ENCODE measurements around the gene LRRC40.

The LRRC40 gene

DNA sequence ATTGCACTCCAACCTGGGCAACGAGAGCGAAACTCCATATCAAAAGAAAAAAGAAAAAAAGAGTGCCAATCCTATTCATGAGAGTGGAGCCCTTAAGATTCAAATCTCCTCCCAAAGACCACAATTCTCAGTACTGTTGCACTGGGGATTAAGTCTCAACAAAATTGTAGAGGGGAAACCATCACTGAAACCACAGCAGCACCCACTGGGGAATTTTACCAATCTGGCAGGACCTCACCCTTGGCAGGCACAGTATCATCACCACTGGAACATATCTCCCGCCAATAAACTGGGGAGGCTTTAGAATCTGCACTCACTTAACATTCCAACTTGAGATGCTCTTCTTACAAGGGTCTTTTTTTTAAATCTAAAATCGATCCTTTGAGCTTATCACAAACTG, 41.0 kb downstream of the LRRC40 start:
- H3K4me3 ChIP-seq (ENCODE audit: low read depth, low read length): no peak overlapping the region
- DNase-seq (ENCODE audit: low read depth): no peak
- TF ChIP-seq MYC (IDR thresholded peaks at IDR 0.05; ENCODE audit: low read depth, low read length) (no peak), MAX (IDR thresholded peaks at IDR 0.05; ENCODE audit: low read depth, low read length) (no peak), POLR2A (IDR thresholded peaks at IDR 0.05; ENCODE audit: extremely low read depth, insufficient read length) (no peak)
- TF ChIP-seq, protein P1, sequence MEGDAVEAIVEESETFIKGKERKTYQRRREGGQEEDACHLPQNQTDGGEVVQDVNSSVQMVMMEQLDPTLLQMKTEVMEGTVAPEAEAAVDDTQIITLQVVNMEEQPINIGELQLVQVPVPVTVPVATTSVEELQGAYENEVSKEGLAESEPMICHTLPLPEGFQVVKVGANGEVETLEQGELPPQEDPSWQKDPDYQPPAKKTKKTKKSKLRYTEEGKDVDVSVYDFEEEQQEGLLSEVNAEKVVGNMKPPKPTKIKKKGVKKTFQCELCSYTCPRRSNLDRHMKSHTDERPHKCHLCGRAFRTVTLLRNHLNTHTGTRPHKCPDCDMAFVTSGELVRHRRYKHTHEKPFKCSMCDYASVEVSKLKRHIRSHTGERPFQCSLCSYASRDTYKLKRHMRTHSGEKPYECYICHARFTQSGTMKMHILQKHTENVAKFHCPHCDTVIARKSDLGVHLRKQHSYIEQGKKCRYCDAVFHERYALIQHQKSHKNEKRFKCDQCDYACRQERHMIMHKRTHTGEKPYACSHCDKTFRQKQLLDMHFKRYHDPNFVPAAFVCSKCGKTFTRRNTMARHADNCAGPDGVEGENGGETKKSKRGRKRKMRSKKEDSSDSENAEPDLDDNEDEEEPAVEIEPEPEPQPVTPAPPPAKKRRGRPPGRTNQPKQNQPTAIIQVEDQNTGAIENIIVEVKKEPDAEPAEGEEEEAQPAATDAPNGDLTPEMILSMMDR (IDR thresholded peaks at IDR 0.05; ENCODE audit: low read depth, low read length): no peak

- no peak for DNase-seq (ENCODE audit: low read depth)
- no peak overlapping the region for H3K4me3 ChIP-seq (ENCODE audit: low read depth, low read length)
- TF ChIP-seq MAX (IDR thresholded peaks at IDR 0.05; ENCODE audit: low read depth, low read length): no peak
- no peak for TF ChIP-seq MYC (IDR thresholded peaks at IDR 0.05; ENCODE audit: low read depth, low read length)
- TF ChIP-seq POLR2A (IDR thresholded peaks at IDR 0.05; ENCODE audit: extremely low read depth, insufficient read length): no peak
- TF ChIP-seq, protein P1 (IDR thresholded peaks at IDR 0.05; ENCODE audit: low read depth, low read length): no peak
Observed at GRCh38 chr1:70156529-70157120, 48.8 kb downstream of the LRRC40 start.

- no peak overlapping the region for H3K4me3 ChIP-seq (ENCODE audit: low read depth, low read length)
- TF ChIP-seq, protein P1 (IDR thresholded peaks at IDR 0.05; ENCODE audit: low read depth, low read length): no peak
- TF ChIP-seq MYC (IDR thresholded peaks at IDR 0.05; ENCODE audit: low read depth, low read length) (no peak), POLR2A (IDR thresholded peaks at IDR 0.05; ENCODE audit: extremely low read depth, insufficient read length) (no peak), MAX (IDR thresholded peaks at IDR 0.05; ENCODE audit: low read depth, low read length) (no peak)
- no peak for DNase-seq (ENCODE audit: low read depth)
Observed at GRCh38 chr1:70153739-70154138, 51.6 kb downstream of the LRRC40 start.

DNA sequence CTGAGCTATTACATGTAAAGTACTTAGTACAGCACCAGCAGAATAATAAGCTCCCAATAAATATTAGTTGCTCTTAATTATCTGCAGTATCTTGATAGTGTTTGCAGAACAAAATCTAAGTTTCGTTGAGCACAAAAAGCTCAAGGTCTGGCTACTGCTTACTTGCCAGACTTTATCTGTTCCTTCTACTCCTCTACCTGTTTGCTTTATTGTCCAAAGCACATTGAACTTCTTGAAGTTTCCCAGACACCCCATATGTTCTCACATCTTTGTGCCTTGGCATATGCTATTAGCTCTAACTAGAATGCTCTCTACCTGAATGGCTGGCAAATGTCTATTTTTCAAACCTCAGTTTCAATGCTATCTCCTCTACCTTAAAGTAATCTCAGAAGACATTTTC, 54.9 kb downstream of the LRRC40 start:
- TF ChIP-seq, protein P1 (IDR thresholded peaks at IDR 0.05; ENCODE audit: low read depth, low read length): no peak
- no peak for TF ChIP-seq MYC (IDR thresholded peaks at IDR 0.05; ENCODE audit: low read depth, low read length)
- TF ChIP-seq MAX (IDR thresholded peaks at IDR 0.05; ENCODE audit: low read depth, low read length): no peak
- TF ChIP-seq POLR2A (IDR thresholded peaks at IDR 0.05; ENCODE audit: extremely low read depth, insufficient read length): no peak
- no peak overlapping the region for H3K4me3 ChIP-seq (ENCODE audit: low read depth, low read length)
- no peak for DNase-seq (ENCODE audit: low read depth)

GRCh38 chr1:70146488-70146887, 58.9 kb downstream of the LRRC40 start:
- H3K4me3 ChIP-seq (ENCODE audit: low read depth, low read length): no peak overlapping the region
- no peak for DNase-seq (ENCODE audit: low read depth)

More at GRCh38 chr1:70146488-70146887, 58.9 kb downstream of the LRRC40 start:
- TF ChIP-seq, protein P1 (IDR thresholded peaks at IDR 0.05; ENCODE audit: low read depth, low read length): no peak
- TF ChIP-seq MAX (IDR thresholded peaks at IDR 0.05; ENCODE audit: low read depth, low read length) (no peak), MYC (IDR thresholded peaks at IDR 0.05; ENCODE audit: low read depth, low read length) (no peak), POLR2A (IDR thresholded peaks at IDR 0.05; ENCODE audit: extremely low read depth, insufficient read length) (no peak)

All from NB4 (cell line).